Thoracic aorta (tissue), 2 donors: ENCODE measurements around the gene PXDN. TPM values are rescaled to one million over a fixed set of nuclear protein-coding genes. Genes with fewer than 3 reads are reported as not detected.

ENCODE experiments used
- ATAC-seq: fragments of 150-250 bp; one replicate; pipeline ENCODE4 v1.8.0; 2017; ENCODE audit warnings: low read depth; ENCODE audit not compliant: insufficient number of reproducible peaks, low FRiP score
- DNase-seq: peaks from one replicate; pipeline ENCODE4 v3.0.0-alpha.2; 2020; ENCODE audit warnings: low spot score
- H3K27ac ChIP-seq, 2 donors: fragments of 200-600 bp; sonication (generic); 1 replicate in 1 of 2; 2 replicates in 1 of 2; pipeline ENCODE4 v1.5.1; 2016; ENCODE audit warnings: mild to moderate bottlenecking in 2 of 2, moderate library complexity in 2 of 2
- H3K27me3 ChIP-seq: fragments of 200-600 bp; sonication (generic); replicated peaks from 2 replicates; pipeline ENCODE4 v1.6.0; 2016; ENCODE audit warnings: mild to moderate bottlenecking; ENCODE audit not compliant: insufficient read depth
- H3K36me3 ChIP-seq: fragments of 200-600 bp; sonication (generic); one replicate; pipeline ENCODE4 v1.5.1; 2016
- H3K4me1 ChIP-seq, 2 donors: fragments of 200-600 bp; sonication (generic); 1 replicate in 1 of 2; 2 replicates in 1 of 2; pipeline versions ENCODE4 v1.5.1 to v1.6.0; 2016; ENCODE audit warnings: low read depth in 2 of 2, mild to moderate bottlenecking in 1 of 2; ENCODE audit not compliant: control insufficient read depth in 1 of 2
- H3K4me3 ChIP-seq: fragments of 200-600 bp; sonication (generic); 2 replicates; pipeline ENCODE4 v1.5.1; 2016; ENCODE audit warnings: mild to moderate bottlenecking
- H3K9me3 ChIP-seq: fragments of 200-600 bp; sonication (generic); 2 replicates; pipeline ENCODE4 v1.5.1; 2016
- total RNA-seq, 2 donors: library from RNA; depleted of rRNA; stranded (reverse); fragments of >200 nt; gene quantifications; one replicate each; pipeline versions ENCODE4 v1.1.0 to v1.2.3, GENCODE V29; 2016
- TF ChIP-seq, protein P1 (sequence below): fragments of 200-600 bp; sonication (generic); IDR thresholded peaks from one replicate; pipeline ENCODE4 v1.5.1; 2019; ENCODE audit warnings: antibody characterized with exemption

Gene PXDN
- total RNA-seq, 2 donors from 2014 or later = 97.5 to 114 TPM

DNA sequence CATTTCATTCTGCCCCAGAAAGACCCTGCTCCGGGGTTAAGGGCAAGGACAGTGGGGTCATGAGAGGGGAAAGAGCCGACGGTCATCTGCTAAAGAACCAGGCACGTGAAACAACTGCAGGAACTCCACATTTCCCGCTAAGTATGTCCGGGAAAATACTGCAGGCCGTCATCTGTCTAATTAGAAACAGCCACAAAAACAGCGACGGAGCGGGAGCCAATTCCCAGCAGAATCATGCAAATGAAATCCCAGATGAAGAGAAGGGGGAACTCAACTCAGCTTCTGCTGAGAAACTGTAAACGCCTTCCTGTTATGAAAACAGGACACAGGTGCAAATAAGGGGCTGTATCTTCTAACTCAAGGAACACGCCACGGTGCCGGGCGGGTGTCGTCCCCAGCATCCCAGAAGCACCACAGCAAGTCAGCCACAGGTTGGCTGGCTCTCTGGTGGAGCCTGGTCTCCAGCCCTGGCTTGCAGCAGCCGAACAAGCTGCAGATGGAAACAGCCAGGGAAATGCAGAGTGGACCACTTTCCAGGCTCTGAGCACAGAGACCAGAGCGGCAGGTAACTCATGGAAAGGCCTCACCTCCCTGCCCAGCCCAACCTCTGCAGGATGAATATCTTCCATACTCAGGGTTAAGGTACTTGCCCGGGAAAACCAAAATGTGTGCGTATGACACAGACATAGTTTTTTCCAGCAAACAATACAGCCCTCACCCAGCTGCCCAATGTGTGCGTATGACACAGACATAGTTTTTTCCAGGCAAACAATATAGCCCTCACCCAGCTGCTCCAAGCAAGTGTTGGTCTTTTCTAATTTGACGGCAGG is 28.9 kb downstream of the PXDN start:
- Histone ChIP-seq H3K4me3 (no peak overlapping the region), H3K9me3 (no peaks in the 10 kb centered on the region), H3K36me3 (no peaks in the 10 kb centered on the region), H3K27ac (peak overlapping the region; percentile 55 to 71), H3K4me1 (peaks cover 25 to 72% of the 10 kb centered on the region in 2 donors), H3K27me3 (no peaks in the 10 kb centered on the region)
- no peak for DNase-seq
- ATAC-seq = peak; percentile 31
- TF ChIP-seq, protein P1, sequence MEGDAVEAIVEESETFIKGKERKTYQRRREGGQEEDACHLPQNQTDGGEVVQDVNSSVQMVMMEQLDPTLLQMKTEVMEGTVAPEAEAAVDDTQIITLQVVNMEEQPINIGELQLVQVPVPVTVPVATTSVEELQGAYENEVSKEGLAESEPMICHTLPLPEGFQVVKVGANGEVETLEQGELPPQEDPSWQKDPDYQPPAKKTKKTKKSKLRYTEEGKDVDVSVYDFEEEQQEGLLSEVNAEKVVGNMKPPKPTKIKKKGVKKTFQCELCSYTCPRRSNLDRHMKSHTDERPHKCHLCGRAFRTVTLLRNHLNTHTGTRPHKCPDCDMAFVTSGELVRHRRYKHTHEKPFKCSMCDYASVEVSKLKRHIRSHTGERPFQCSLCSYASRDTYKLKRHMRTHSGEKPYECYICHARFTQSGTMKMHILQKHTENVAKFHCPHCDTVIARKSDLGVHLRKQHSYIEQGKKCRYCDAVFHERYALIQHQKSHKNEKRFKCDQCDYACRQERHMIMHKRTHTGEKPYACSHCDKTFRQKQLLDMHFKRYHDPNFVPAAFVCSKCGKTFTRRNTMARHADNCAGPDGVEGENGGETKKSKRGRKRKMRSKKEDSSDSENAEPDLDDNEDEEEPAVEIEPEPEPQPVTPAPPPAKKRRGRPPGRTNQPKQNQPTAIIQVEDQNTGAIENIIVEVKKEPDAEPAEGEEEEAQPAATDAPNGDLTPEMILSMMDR = no peak

DNA sequence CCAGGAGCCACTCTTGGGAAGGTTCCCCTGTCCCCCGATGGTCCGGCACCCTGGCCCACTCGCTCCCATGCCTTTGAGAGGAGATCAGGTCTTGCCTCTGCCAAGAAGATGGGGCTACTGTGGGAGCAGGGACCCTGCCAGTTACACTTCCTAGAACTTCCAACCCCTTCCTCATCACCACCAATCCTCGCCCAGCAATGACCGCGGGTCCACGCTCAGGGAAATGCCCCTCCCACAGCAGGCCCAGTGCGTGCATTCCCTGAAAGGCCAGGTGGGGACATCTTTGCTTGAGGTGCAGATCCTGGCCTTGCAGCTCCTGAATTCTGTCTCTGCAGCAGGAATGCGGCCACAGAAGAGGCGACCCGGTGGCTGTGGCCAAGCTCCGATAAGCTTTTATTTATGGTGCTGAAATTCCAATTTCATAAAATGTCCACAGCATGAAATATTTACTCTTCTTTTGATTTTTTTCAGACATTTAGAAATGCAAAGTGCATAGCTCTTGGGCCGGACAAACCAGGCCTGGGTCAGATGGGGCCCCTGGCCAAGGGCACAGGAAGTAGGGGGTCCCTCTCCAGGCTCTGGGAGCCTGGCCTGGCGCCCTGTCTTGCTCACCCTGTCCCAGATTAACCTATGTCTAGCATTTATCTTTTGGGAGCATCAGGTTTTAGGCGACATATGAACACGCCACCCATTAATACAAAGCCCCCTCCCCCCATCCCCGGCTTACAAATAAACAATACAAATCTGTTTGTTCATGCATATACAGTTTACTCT is 29.8 kb downstream of the PXDN start:
- Histone ChIP-seq H3K27me3 (no peaks in the 10 kb centered on the region), H3K4me1 (peaks cover 25 to 65% of the 10 kb centered on the region in 2 donors), H3K27ac (peak overlapping the region; percentile 55 to 71), H3K4me3 (no peak overlapping the region), H3K36me3 (no peaks in the 10 kb centered on the region), H3K9me3 (no peaks in the 10 kb centered on the region)
- no peak for ATAC-seq
- TF ChIP-seq, protein P1 = no peak
- no peak for DNase-seq

DNA sequence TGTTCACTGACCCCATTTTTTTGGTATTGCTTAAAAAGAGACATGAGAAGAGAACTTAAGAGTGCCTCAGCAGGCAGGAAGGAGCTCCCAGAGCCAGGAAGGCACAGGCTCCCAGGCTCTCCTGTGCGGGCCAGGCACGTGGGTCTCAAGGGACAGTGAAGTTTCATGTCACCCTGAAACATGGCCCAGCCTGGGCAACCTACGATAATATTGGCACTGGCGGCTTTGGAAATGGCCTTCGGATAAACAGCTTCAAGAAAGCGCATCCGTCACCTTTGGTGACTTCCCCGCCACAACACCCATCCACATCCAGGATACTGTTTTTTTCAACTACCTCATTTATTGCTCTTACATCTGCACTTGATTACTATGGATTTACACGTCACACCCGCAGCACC is 30.5 kb downstream of the PXDN start:
- H3K27me3 ChIP-seq = no peaks in the 10 kb centered on the region
- no peaks in the 10 kb centered on the region for H3K9me3 ChIP-seq
- H3K4me3 ChIP-seq = no peak overlapping the region
- no peaks in the 10 kb centered on the region for H3K36me3 ChIP-seq
- ATAC-seq = no peak
- no peak for DNase-seq
- peak overlapping the region; percentile 55 for H3K27ac ChIP-seq
- TF ChIP-seq, protein P1 = no peak
- peaks cover 25 to 65% of the 10 kb centered on the region in 2 donors for H3K4me1 ChIP-seq

DNA sequence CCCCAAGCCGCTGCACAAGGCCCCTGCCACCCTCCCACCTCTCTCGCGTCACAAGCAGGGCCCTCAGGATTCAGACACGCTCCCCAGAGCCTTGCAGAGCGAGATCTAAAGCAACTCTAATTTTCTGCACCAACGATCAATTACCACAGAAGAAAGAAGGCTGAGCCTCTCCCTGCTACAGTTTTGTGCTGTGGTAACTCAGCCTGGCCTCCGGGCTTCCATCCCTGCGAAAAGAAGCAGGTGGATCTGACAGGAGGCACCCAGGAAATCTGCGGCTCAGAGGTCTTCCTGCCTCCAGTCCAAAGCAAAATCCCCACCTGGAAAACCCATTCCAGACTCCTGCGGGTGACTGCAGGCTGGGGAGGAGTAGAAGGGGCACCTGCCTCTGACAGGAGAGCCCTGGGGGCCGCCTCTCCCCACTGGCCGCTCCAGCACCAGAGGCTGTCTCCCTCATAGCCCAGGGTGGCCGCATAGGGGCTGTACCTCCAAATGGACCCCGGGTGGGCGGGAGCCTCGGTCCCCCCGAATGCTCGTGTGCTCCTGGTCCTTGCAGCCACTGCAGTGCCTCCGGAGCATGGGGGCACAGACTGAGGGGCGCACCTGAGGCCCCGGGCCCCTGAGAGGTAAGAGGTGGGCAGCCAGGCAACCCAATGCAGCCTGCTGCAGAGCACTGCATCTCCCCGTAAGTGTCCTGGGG is 31.0 kb downstream of the PXDN start:
- H3K4me3 ChIP-seq = no peak overlapping the region
- DNase-seq = no peak
- H3K36me3 ChIP-seq = no peaks in the 10 kb centered on the region
- ATAC-seq = no peak
- H3K27ac ChIP-seq = peak overlapping the region in 1 of 2 donors; percentile 16
- no peaks in the 10 kb centered on the region for H3K27me3 ChIP-seq
- H3K9me3 ChIP-seq = no peaks in the 10 kb centered on the region
- H3K4me1 ChIP-seq = peaks cover 28 to 71% of the 10 kb centered on the region in 2 donors
- TF ChIP-seq, protein P1 = no peak
